HUES48 (cell line): ENCODE measurements around the gene LCLAT1.

ENCODE experiments used
- H3K27ac ChIP-seq: one replicate; pipeline ENCODE4 v1.7.0; 2013; ENCODE audit warnings: low read depth, low read length, inconsistent platforms
- H3K27me3 ChIP-seq: 2 replicates; pipeline ENCODE4 v1.6.1; 2013; ENCODE audit warnings: mild to moderate bottlenecking, low read length; ENCODE audit not compliant: control insufficient read depth, insufficient read depth
- H3K36me3 ChIP-seq: 2 replicates; pipeline ENCODE4 v1.6.1; 2013; ENCODE audit warnings: low read length; ENCODE audit not compliant: control insufficient read depth, insufficient read depth
- H3K4me1 ChIP-seq: 2 replicates; pipeline ENCODE4 v1.6.1; 2013; ENCODE audit warnings: mild to moderate bottlenecking, low read length; ENCODE audit not compliant: control insufficient read depth, insufficient read depth
- H3K4me3 ChIP-seq: 2 replicates; pipeline ENCODE4 v1.5.1; 2013; ENCODE audit warnings: mild to moderate bottlenecking, low read depth, low read length
- H3K9ac ChIP-seq: 2 replicates; pipeline ENCODE4 v1.6.1; 2013; ENCODE audit warnings: mild to moderate bottlenecking, low read depth, low read length, moderate library complexity
- H3K9me3 ChIP-seq: 2 replicates; pipeline ENCODE4 v1.6.1; 2013; ENCODE audit warnings: low read length; ENCODE audit not compliant: control insufficient read depth, insufficient read depth

Gene LCLAT1

GRCh38 chr2:30522421-30522820 lies 75.4 kb downstream of the LCLAT1 start:
- Histone ChIP-seq H3K4me3 (no peak overlapping the region), H3K27ac (no peak overlapping the region), H3K9ac (no peak overlapping the region), H3K4me1 (0 out of 2 replicates have a peak, but pooled peaks cover 9% of the 10 kb centered on the region), H3K9me3 (peaks cover 8% of the 10 kb centered on the region; the same call in 1 of the 2 replicates), H3K27me3 (no peaks in the 10 kb centered on the region), H3K36me3 (peaks cover 8% of the 10 kb centered on the region)

- no peak overlapping the region for H3K9ac ChIP-seq
- 0 out of 2 replicates have a peak, but pooled peaks cover 8% of the 10 kb centered on the region for H3K4me1 ChIP-seq
- no peaks in the 10 kb centered on the region for H3K27me3 ChIP-seq
- no peak overlapping the region for H3K27ac ChIP-seq
- no peak overlapping the region for H3K4me3 ChIP-seq
- no peaks in the 10 kb centered on the region for H3K9me3 ChIP-seq
- no peaks in the 10 kb centered on the region for H3K36me3 ChIP-seq
These were observed 80.4 kb downstream of the LCLAT1 start for GRCh38 chr2:30527411-30527810.

- H3K36me3 ChIP-seq: no peaks in the 10 kb centered on the region
- no peak overlapping the region for H3K27ac ChIP-seq
- no peaks in the 10 kb centered on the region for H3K27me3 ChIP-seq
- 0 out of 2 replicates have a peak, but pooled peaks cover 4% of the 10 kb centered on the region for H3K4me1 ChIP-seq
- H3K9me3 ChIP-seq: no peaks in the 10 kb centered on the region
- no peak overlapping the region for H3K4me3 ChIP-seq
- no peak overlapping the region for H3K9ac ChIP-seq
These were observed 80.8 kb downstream of the LCLAT1 start for GRCh38 chr2:30527859-30528258.

GRCh38 chr2:30530346-30530745 lies 83.3 kb downstream of the LCLAT1 start:
- Histone ChIP-seq H3K4me3 (no peak overlapping the region), H3K9me3 (no peaks in the 10 kb centered on the region), H3K9ac (no peak overlapping the region), H3K36me3 (peaks cover 14% of the 10 kb centered on the region), H3K27me3 (no peaks in the 10 kb centered on the region), H3K27ac (no peak overlapping the region), H3K4me1 (no peaks in the 10 kb centered on the region)

GRCh38 chr2:30541680-30542079 lies 94.6 kb downstream of the LCLAT1 start:
- Histone ChIP-seq H3K9me3 (no peaks in the 10 kb centered on the region), H3K4me1 (0 out of 2 replicates have a peak, but pooled peaks cover 6% of the 10 kb centered on the region), H3K9ac (no peak overlapping the region), H3K27me3 (no peaks in the 10 kb centered on the region), H3K4me3 (no peak overlapping the region), H3K27ac (no peak overlapping the region), H3K36me3 (peaks cover 2% of the 10 kb centered on the region; the same call in 1 of the 2 replicates)

- 0 out of 2 replicates have a peak, but pooled peaks cover 6% of the 10 kb centered on the region for H3K4me1 ChIP-seq
- H3K9ac ChIP-seq: no peak overlapping the region
- no peak overlapping the region for H3K27ac ChIP-seq
- H3K36me3 ChIP-seq: no peaks in the 10 kb centered on the region
- H3K9me3 ChIP-seq: no peaks in the 10 kb centered on the region
- H3K27me3 ChIP-seq: no peaks in the 10 kb centered on the region
- no peak overlapping the region for H3K4me3 ChIP-seq
These were observed 98.8 kb downstream of the LCLAT1 start for GRCh38 chr2:30545875-30546274.

- H3K4me3 ChIP-seq: no peak overlapping the region
- H3K9ac ChIP-seq: no peak overlapping the region
- no peaks in the 10 kb centered on the region for H3K4me1 ChIP-seq
- H3K27ac ChIP-seq: peak overlapping the region; percentile 60
- H3K9me3 ChIP-seq: no peaks in the 10 kb centered on the region
- H3K36me3 ChIP-seq: no peaks in the 10 kb centered on the region
- no peaks in the 10 kb centered on the region for H3K27me3 ChIP-seq
These were observed 101.3 kb downstream of the LCLAT1 start for GRCh38 chr2:30548386-30548785.

GRCh38 chr2:30549096-30549495 lies 102.0 kb downstream of the LCLAT1 start:
- H3K4me1 ChIP-seq: no peaks in the 10 kb centered on the region
- H3K9me3 ChIP-seq: no peaks in the 10 kb centered on the region
- no peaks in the 10 kb centered on the region for H3K36me3 ChIP-seq
- H3K9ac ChIP-seq: no peak overlapping the region
- no peaks in the 10 kb centered on the region for H3K27me3 ChIP-seq
- H3K27ac ChIP-seq: peak overlapping the region; percentile 60
- H3K4me3 ChIP-seq: no peak overlapping the region

- Histone ChIP-seq H3K9ac (no peak overlapping the region), H3K36me3 (peaks cover 12% of the 10 kb centered on the region), H3K4me3 (no peak overlapping the region), H3K27me3 (no peaks in the 10 kb centered on the region), H3K4me1 (no peaks in the 10 kb centered on the region), H3K9me3 (no peaks in the 10 kb centered on the region), H3K27ac (no peak overlapping the region)
These were observed 112.7 kb downstream of the LCLAT1 start for GRCh38 chr2:30559544-30560275.

- no peak overlapping the region for H3K4me3 ChIP-seq
- no peak overlapping the region for H3K9ac ChIP-seq
These were observed 114.3 kb downstream of the LCLAT1 start for GRCh38 chr2:30561349-30561748.

GRCh38 chr2:30565851-30566358 lies 118.9 kb downstream of the LCLAT1 start:
- Histone ChIP-seq H3K9me3 (no peaks in the 10 kb centered on the region), H3K4me1 (no peaks in the 10 kb centered on the region), H3K27ac (no peak overlapping the region), H3K9ac (no peak overlapping the region), H3K27me3 (no peaks in the 10 kb centered on the region), H3K36me3 (peaks cover 23% of the 10 kb centered on the region), H3K4me3 (no peak overlapping the region)

More at GRCh38 chr2:30561349-30561748, 114.3 kb downstream of the LCLAT1 start:
- no peaks in the 10 kb centered on the region for H3K4me1 ChIP-seq
- H3K27ac ChIP-seq: no peak overlapping the region
- H3K36me3 ChIP-seq: peaks cover 12% of the 10 kb centered on the region
- no peaks in the 10 kb centered on the region for H3K27me3 ChIP-seq
- no peaks in the 10 kb centered on the region for H3K9me3 ChIP-seq
